T-cell (primary cell): ENCODE measurements around the gene ZNF205. TPM values are rescaled to one million over a fixed set of nuclear protein-coding genes. Genes with fewer than 3 reads are reported as not detected.

Experiments used
- ATAC-seq, 4 experiments: fragments of 200-7000 bp in 3 of 4; fragments of 150-1000 bp in 1 of 4; cut with Tn5 transposase; replicated peaks in 1 of 4; 1 replicate in 3 of 4; 2 replicates in 1 of 4; pipeline ENCODE4 v1.10.0; 2021; ENCODE audit warnings: moderate library complexity in 3 of 4, mild to moderate bottlenecking in 2 of 4, moderate number of reproducible peaks in 1 of 4
- CTCF ChIA-PET, 2 donors: fragments of 300-600 bp; sonication (Branson Sonifier 250); formaldehyde crosslinking; loops; one replicate each; lab custom pipeline; 2022; ENCODE audit warnings: antibody characterized with exemption in 2 of 2; lab: Charles Lee
- POLR2A ChIA-PET, 2 donors: fragments of 300-600 bp; sonication (Branson Sonifier 250); formaldehyde crosslinking; loops; one replicate each; lab custom pipeline; 2022; ENCODE audit warnings: antibody characterized with exemption in 2 of 2; lab: Charles Lee
- DNase-seq, 35 experiments: peaks; one replicate each; pipeline versions ENCODE4 v3.0.0 to v3.0.0-alpha.2; 2013 to 2023
- H3K27ac ChIP-seq: one replicate; pipeline ENCODE4 v1.5.1; 2013; ENCODE audit warnings: low read length
- H3K27me3 ChIP-seq, 2 experiments: replicated peaks in 1 of 2; 1 replicate in 1 of 2; 2 replicates in 1 of 2; pipeline versions ENCODE4 v1.6.1 to v1.7.0; 2013; ENCODE audit warnings: low read length in 1 of 2, mixed read lengths in 1 of 2; ENCODE audit not compliant: control insufficient read depth in 2 of 2, insufficient read depth in 2 of 2; ENCODE audit errors: extremely low read depth in 1 of 2
- H3K36me3 ChIP-seq, 2 donors: 1 replicate in 1 of 2; 2 replicates in 1 of 2; pipeline versions ENCODE4 v1.6.1 to v1.7.0; 2013; ENCODE audit warnings: low read length in 1 of 2; ENCODE audit not compliant: control insufficient read depth in 2 of 2, insufficient read depth in 1 of 2; ENCODE audit errors: extremely low read depth in 1 of 2
- H3K4me1 ChIP-seq, 2 experiments: 1 replicate in 1 of 2; 2 replicates in 1 of 2; pipeline versions ENCODE4 v1.6.1 to v1.7.0; 2013; ENCODE audit warnings: low read length in 2 of 2, mixed read lengths in 1 of 2; ENCODE audit not compliant: insufficient read depth in 2 of 2, control insufficient read depth in 1 of 2; ENCODE audit errors: extremely low read depth in 1 of 2
- H3K4me3 ChIP-seq, 2 donors: 1 replicate in 1 of 2; 2 replicates in 1 of 2; pipeline versions ENCODE4 v1.5.1 to v1.7.0; 2013; ENCODE audit warnings: mild to moderate bottlenecking in 2 of 2, low read length in 1 of 2, moderate library complexity in 1 of 2; ENCODE audit not compliant: control insufficient read depth in 1 of 2; ENCODE audit errors: extremely low read depth in 1 of 2
- H3K9me3 ChIP-seq: 2 replicates; pipeline ENCODE4 v1.7.0; 2013
- H3K27ac Mint-ChIP-seq, 2 donors: one replicate each; pipeline ENCODE4 v1.8.0; 2020 to 2021; ENCODE audit warnings: mild to moderate bottlenecking in 2 of 2, mixed read lengths in 2 of 2
- H3K27me3 Mint-ChIP-seq, 2 donors: one replicate each; pipeline ENCODE4 v1.8.0; 2021 to 2022; ENCODE audit warnings: mixed read lengths in 2 of 2
- H3K36me3 Mint-ChIP-seq: one replicate; pipeline ENCODE4 v1.8.0; 2021; ENCODE audit warnings: mixed read lengths
- H3K4me1 Mint-ChIP-seq, 3 donors: one replicate each; pipeline ENCODE4 v1.8.0; 2020 to 2022; ENCODE audit warnings: mixed read lengths in 3 of 3, mild to moderate bottlenecking in 1 of 3
- H3K4me3 Mint-ChIP-seq, 3 donors: one replicate each; pipeline ENCODE4 v1.8.0; 2020 to 2022; ENCODE audit warnings: mild to moderate bottlenecking in 3 of 3, mixed read lengths in 3 of 3, moderate library complexity in 3 of 3
- H3K9me3 Mint-ChIP-seq, 3 donors: one replicate each; pipeline ENCODE4 v1.8.0; 2020 to 2022; ENCODE audit warnings: mixed read lengths in 3 of 3
- WGBS: methylation state at CpG from one replicate; pipeline ENCODE4 v1.1.5; 2013; ENCODE audit warnings: missing lambda C conversion rate; ENCODE audit not compliant: insufficient coverage; 5-methylcytosine and 5-hydroxymethylcytosine counted together
- total RNA-seq, 35 experiments: library from RNA in 6 of 35; stranded (reverse) in 6 of 35; fragments of 120-200 nt in 1 of 35; gene quantifications; one replicate each; pipeline versions ENCODE4 v1.2.1 to v1.2.4 and lab custom pipeline; 2013 to 2026

The ZNF205 gene
- total RNA-seq, 5 donors from 2014 or later (not counting 1 experiment from before 2014, with no cell fraction given) = 0.38 TPM; not detected in 4

GRCh38 chr16:3098459-3099394 lies 13.7 kb upstream of the ZNF205 start, which contains the start of gene ZSCAN10:
TSS of gene ZSCAN10 (minus strand) at chr16:3099294. CDS start at chr16:3092937, 6,357 bp downstream.
- Histone ChIP-seq H3K9me3 (no peaks in the 10 kb centered on the region), H3K4me1 (peaks cover 16 to 67% of the 10 kb centered on the region in 2 experiments), H3K27me3 (no peaks in the 10 kb centered on the region), H3K4me3 (peak within 1 kb of the TSS; percentile 2 to 33), H3K27ac (peak within 1 kb of the TSS; percentile 25), H3K36me3 (no peaks in the 10 kb centered on the region)
- Mint-ChIP-seq H3K27ac (peak within 1 kb of the TSS; percentile 90), H3K27me3 (no peaks in the 10 kb centered on the region), H3K4me1 (peaks cover 43 to 58% (median 46%) of the 10 kb centered on the region in 3 donors), H3K36me3 (no peaks in the 10 kb centered on the region), H3K4me3 (peak within 1 kb of the TSS; percentile 66 to 75 (median 70)), H3K9me3 (no peaks in the 10 kb centered on the region)
- ATAC-seq = no peak
- no peak for DNase-seq
- ChIA-PET POLR2A (interaction anchor here (0.5 to 0.7 kb wide), 2 partner anchors 10 to 21 kb away, joined by 3 to 12 read pairs; no protein-coding TSS in a partner anchor), CTCF (interaction anchor here (0.6 to 3.0 kb wide), 7 partner anchors 10 to 365 kb away, joined by 3 to 8 read pairs (median 3); no protein-coding TSS in a partner anchor)
- 84% methylated on average over 11 of the region's 21 CpGs for WGBS

GRCh38 chr16:3099395-3099731 lies 13.0 kb upstream of the ZNF205 start:
- ChIA-PET CTCF (interaction anchor here in 1 of 2 donors (0.5 to 3.0 kb wide), 3 partner anchors 18 to 67 kb away, joined by 3 to 8 read pairs (median 3); no protein-coding TSS in a partner anchor), POLR2A (no interaction called here)
- Mint-ChIP-seq H3K9me3 (no peaks in the 10 kb centered on the region), H3K36me3 (no peaks in the 10 kb centered on the region), H3K4me1 (peaks cover 41 to 58% (median 45%) of the 10 kb centered on the region in 3 donors), H3K27me3 (no peaks in the 10 kb centered on the region), H3K4me3 (peak overlapping the region in 1 of 3 donors; percentile 75), H3K27ac (peak overlapping the region; percentile 64 to 90)
- Histone ChIP-seq H3K27ac (peak overlapping the region; percentile 25), H3K27me3 (no peaks in the 10 kb centered on the region), H3K9me3 (no peaks in the 10 kb centered on the region), H3K36me3 (no peaks in the 10 kb centered on the region), H3K4me3 (no peak overlapping the region), H3K4me1 (peaks cover 16 to 60% of the 10 kb centered on the region in 2 experiments)
- peak in 1 of 35 experiments; percentile 18 for DNase-seq
- WGBS = 95% methylated on average over 4 of the region's 5 CpGs
- ATAC-seq = no peak

GRCh38 chr16:3099732-3100499 lies 12.5 kb upstream of the ZNF205 start:
- Histone ChIP-seq H3K27me3 (no peaks in the 10 kb centered on the region), H3K36me3 (no peaks in the 10 kb centered on the region), H3K9me3 (no peaks in the 10 kb centered on the region), H3K4me3 (peak overlapping the region; percentile 2 to 33), H3K4me1 (peaks cover 16 to 56% of the 10 kb centered on the region in 2 experiments), H3K27ac (peak overlapping the region; percentile 25)
- H3K27ac Mint-ChIP-seq = peak overlapping the region; percentile 90
- H3K4me3 Mint-ChIP-seq = peak overlapping the region; percentile 66 to 75 (median 70)
- POLR2A ChIA-PET = no interaction called here
- H3K27me3 Mint-ChIP-seq = no peaks in the 10 kb centered on the region
- H3K9me3 Mint-ChIP-seq = no peaks in the 10 kb centered on the region
- WGBS = 31% methylated on average over 14 of the region's 39 CpGs
- H3K36me3 Mint-ChIP-seq = no peaks in the 10 kb centered on the region
- DNase-seq (peak; percentile 69 to 91 (median 79)), ATAC-seq (peak; percentile 82 to 88 (median 84))
- peaks cover 36 to 54% (median 40%) of the 10 kb centered on the region in 3 donors for H3K4me1 Mint-ChIP-seq
- CTCF ChIA-PET = interaction anchor here in 1 of 2 donors (0.5 to 3.0 kb wide), 4 partner anchors 18 to 68 kb away, joined by 3 to 14 read pairs (median 6); no protein-coding TSS in a partner anchor

GRCh38 chr16:3101018-3101840 lies 11.2 kb upstream of the ZNF205 start:
- Histone ChIP-seq H3K4me1 (peaks cover 17 to 56% of the 10 kb centered on the region in 2 experiments), H3K4me3 (peak overlapping the region in 1 of 2 donors; percentile 49), H3K9me3 (no peaks in the 10 kb centered on the region), H3K27me3 (no peaks in the 10 kb centered on the region), H3K27ac (no peak overlapping the region), H3K36me3 (no peaks in the 10 kb centered on the region)
- H3K27ac Mint-ChIP-seq = peak overlapping the region; percentile 75 to 98
- H3K27me3 Mint-ChIP-seq = no peaks in the 10 kb centered on the region
- POLR2A ChIA-PET = interaction anchor here in 1 of 2 donors (0.7 kb wide), 1 partner anchor 42 kb away, joined by 6 read pairs; no protein-coding TSS in a partner anchor
- peak in 17 of 35 experiments; percentile 21 to 82 (median 32) for DNase-seq
- ATAC-seq = peak in 1 of 4 experiments; percentile 15
- peaks cover 33 to 53% (median 47%) of the 10 kb centered on the region in 3 donors for H3K4me1 Mint-ChIP-seq
- WGBS = 71% methylated on average over 18 of the region's 29 CpGs
- H3K36me3 Mint-ChIP-seq = no peaks in the 10 kb centered on the region
- H3K4me3 Mint-ChIP-seq = peak overlapping the region; percentile 63 to 85 (median 81)
- CTCF ChIA-PET = interaction anchor here (0.7 to 1.3 kb wide), 6 partner anchors 14 to 78 kb away, joined by 3 to 14 read pairs (median 4); partner anchors contain the start of gene ZNF213 (in 1 of the 2)
- no peaks in the 10 kb centered on the region for H3K9me3 Mint-ChIP-seq

DNA sequence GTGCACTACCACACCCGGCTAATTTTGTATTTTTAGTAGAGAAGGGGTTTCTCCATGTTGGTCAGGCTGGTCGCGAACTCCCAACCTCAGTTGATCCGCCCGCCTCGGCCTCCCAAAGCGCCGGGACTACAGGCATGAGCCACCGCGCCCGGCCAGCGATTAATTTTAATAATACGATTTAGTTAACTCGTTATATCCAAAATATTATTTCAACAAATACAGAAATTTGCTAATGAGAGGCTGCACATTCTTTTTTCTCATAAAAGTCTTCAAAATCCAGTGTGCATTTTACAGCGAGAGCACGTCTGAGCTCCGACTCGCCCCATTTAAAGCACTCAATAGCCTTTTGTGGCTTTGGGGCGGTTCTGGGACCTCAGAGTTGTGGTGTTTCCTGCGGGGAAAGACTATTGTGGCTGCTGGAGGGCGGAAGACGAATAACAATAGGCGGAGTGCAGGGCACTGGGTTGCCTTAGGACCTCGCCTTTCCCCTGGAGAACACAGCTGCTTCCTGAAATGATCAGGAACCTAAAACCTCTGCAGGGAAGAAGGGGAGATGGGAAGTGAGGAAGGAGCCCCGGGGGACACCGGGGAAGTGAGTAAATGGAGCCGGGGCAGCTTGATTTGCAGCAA lies 10.4 kb upstream of the ZNF205 start:
- Mint-ChIP-seq H3K27me3 (no peaks in the 10 kb centered on the region), H3K27ac (peak overlapping the region; percentile 75 to 98), H3K9me3 (no peaks in the 10 kb centered on the region), H3K36me3 (no peaks in the 10 kb centered on the region), H3K4me3 (peak overlapping the region; percentile 63 to 85 (median 81)), H3K4me1 (peaks cover 33 to 54% (median 50%) of the 10 kb centered on the region in 3 donors)
- H3K9me3 ChIP-seq = no peaks in the 10 kb centered on the region
- no peak overlapping the region for H3K27ac ChIP-seq
- peak overlapping the region in 1 of 2 donors; percentile 60 for H3K4me3 ChIP-seq
- H3K4me1 ChIP-seq = peaks cover 17 to 58% of the 10 kb centered on the region in 2 experiments
- 65% methylated on average over 21 of the region's 27 CpGs for WGBS
- ChIA-PET POLR2A (interaction anchor here in 1 of 2 donors (0.7 kb wide), 1 partner anchor 42 kb away, joined by 6 read pairs; no protein-coding TSS in a partner anchor), CTCF (interaction anchor here (0.6 to 1.6 kb wide), 9 partner anchors 13 to 358 kb away, joined by 3 to 8 read pairs (median 4); partner anchors contain the start of gene ZNF213 (in 1 of the 2))
- H3K27me3 ChIP-seq = no peaks in the 10 kb centered on the region
- peak in 3 of 35 experiments; percentile 15 to 56 (median 19) for DNase-seq
- no peak for ATAC-seq
- H3K36me3 ChIP-seq = no peaks in the 10 kb centered on the region
